Measurements from ENCODE around the gene TMOD4.
A peak's percentile ranks its signal among the peaks of the same experiment; 100 is the strongest.

The TMOD4 gene

GRCh38 chr1:151157067-151157531 is 18.7 kb downstream of the TMOD4 start:
- H3K27ac ChIP-seq (ENCODE audit: low read depth, low read length, severe bottlenecking), result no peak overlapping the region
- 95% methylated on average over 4 to 5 of the region's 6 CpGs for WGBS, 2 experiments (ENCODE audit: insufficient coverage in 2 of 2)
- no peaks in the 10 kb centered on the region for H3K9me3 ChIP-seq (ENCODE audit: control insufficient read depth, low read length)
- H3K36me3 ChIP-seq (ENCODE audit: control insufficient read depth, insufficient read depth, low read length), result peaks cover 29% of the 10 kb centered on the region
- H3K4me1 ChIP-seq (ENCODE audit: control insufficient read depth, insufficient read depth, low read length, poor library complexity, severe bottlenecking), result peaks cover 5% of the 10 kb centered on the region
- no peak overlapping the region for H3K4me3 ChIP-seq (ENCODE audit: extremely low read depth, insufficient read depth, low read length, poor library complexity, severe bottlenecking)

DNA sequence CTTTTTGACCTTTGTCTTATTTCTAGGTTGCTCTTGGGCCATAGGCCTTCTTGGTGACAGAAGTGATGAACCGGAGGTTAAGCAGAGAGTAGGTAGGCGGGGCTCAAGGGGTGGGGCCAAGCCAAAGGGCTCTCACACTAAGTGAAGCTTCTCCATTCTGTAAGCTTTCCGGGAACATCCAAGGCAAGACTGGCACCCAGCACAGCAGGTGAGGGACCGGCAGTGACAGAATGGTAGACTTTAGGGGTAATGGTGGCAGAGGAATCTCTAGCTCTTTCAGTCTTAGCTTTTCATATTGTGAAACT is 19.3 kb downstream of the TMOD4 start, which contains the start of gene TNFAIP8L2:
Gene TNFAIP8L2, plus strand, starts transcription at position 135 of the 305 bp plus-strand sequence. CDS start 2,049 bp downstream, outside the sequence.
- WGBS, 2 experiments (ENCODE audit: insufficient coverage in 2 of 2), result 67 to 88% methylated on average over 3 to 4 of the region's 4 CpGs
- Histone ChIP-seq H3K4me1 (ENCODE audit: control insufficient read depth, insufficient read depth, low read length, poor library complexity, severe bottlenecking) (peaks cover 5% of the 10 kb centered on the region), H3K36me3 (ENCODE audit: control insufficient read depth, insufficient read depth, low read length) (peaks cover 23% of the 10 kb centered on the region), H3K9me3 (ENCODE audit: control insufficient read depth, low read length) (no peaks in the 10 kb centered on the region), H3K4me3 (ENCODE audit: extremely low read depth, insufficient read depth, low read length, poor library complexity, severe bottlenecking) (no peak within 1 kb of the TSS), H3K27ac (ENCODE audit: low read depth, low read length, severe bottlenecking) (no peak within 1 kb of the TSS)

- WGBS, 2 experiments (ENCODE audit: insufficient coverage in 2 of 2), result no CpG with 5 or more reads among the region's 2 CpGs
- H3K9me3 ChIP-seq (ENCODE audit: control insufficient read depth, low read length), result no peaks in the 10 kb centered on the region
- peaks cover 20% of the 10 kb centered on the region for H3K4me1 ChIP-seq (ENCODE audit: control insufficient read depth, insufficient read depth, low read length, poor library complexity, severe bottlenecking)
- no peak overlapping the region for H3K4me3 ChIP-seq (ENCODE audit: extremely low read depth, insufficient read depth, low read length, poor library complexity, severe bottlenecking)
- no peaks in the 10 kb centered on the region for H3K36me3 ChIP-seq (ENCODE audit: control insufficient read depth, insufficient read depth, low read length)
- H3K27ac ChIP-seq (ENCODE audit: low read depth, low read length, severe bottlenecking), result no peak overlapping the region
Observed at GRCh38 chr1:151147665-151148064, 28.1 kb downstream of the TMOD4 start.

DNA sequence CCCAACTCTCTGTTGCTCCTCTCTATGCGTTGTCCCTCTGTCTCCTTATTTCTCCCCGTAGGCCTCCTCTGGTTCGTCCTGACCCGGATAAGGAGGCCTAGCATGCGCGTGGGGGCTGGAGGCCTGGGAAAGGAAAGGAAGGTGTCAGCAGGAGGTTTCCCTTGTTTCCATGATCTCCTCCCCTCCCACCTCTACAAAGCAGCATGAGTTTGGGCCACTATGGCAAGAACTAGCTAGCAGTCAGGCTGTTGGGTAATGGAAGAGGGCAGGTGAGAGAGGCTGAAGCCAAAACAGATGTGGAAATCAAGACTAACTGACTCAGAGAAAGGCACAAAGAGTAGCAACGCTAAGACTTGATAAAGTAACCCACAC is 28.7 kb downstream of the TMOD4 start:
- Histone ChIP-seq H3K4me1 (ENCODE audit: control insufficient read depth, insufficient read depth, low read length, poor library complexity, severe bottlenecking) (peaks cover 20% of the 10 kb centered on the region), H3K27ac (ENCODE audit: low read depth, low read length, severe bottlenecking) (peak overlapping the region; percentile 57), H3K9me3 (ENCODE audit: control insufficient read depth, low read length) (no peaks in the 10 kb centered on the region), H3K4me3 (ENCODE audit: extremely low read depth, insufficient read depth, low read length, poor library complexity, severe bottlenecking) (peak overlapping the region; percentile 68), H3K36me3 (ENCODE audit: control insufficient read depth, insufficient read depth, low read length) (peaks cover 5% of the 10 kb centered on the region)
- 14 to 40% methylated on average over 1 of the region's 7 CpGs for WGBS, 2 experiments (ENCODE audit: insufficient coverage in 2 of 2)

- peaks cover 20% of the 10 kb centered on the region for H3K4me1 ChIP-seq (ENCODE audit: control insufficient read depth, insufficient read depth, low read length, poor library complexity, severe bottlenecking)
- H3K9me3 ChIP-seq (ENCODE audit: control insufficient read depth, low read length), result no peaks in the 10 kb centered on the region
- peak within 1 kb of the TSS; percentile 57 for H3K27ac ChIP-seq (ENCODE audit: low read depth, low read length, severe bottlenecking)
- WGBS, 2 experiments (ENCODE audit: insufficient coverage in 2 of 2), result 0 to 1% methylated on average over 53 to 54 of the region's 61 CpGs
- peak within 1 kb of the TSS; percentile 68 for H3K4me3 ChIP-seq (ENCODE audit: extremely low read depth, insufficient read depth, low read length, poor library complexity, severe bottlenecking)
- peaks cover 7% of the 10 kb centered on the region for H3K36me3 ChIP-seq (ENCODE audit: control insufficient read depth, insufficient read depth, low read length)
Observed at GRCh38 chr1:151146412-151147131, 29.2 kb downstream of the TMOD4 start, which contains the start of gene SEMA6C. TSS of gene SEMA6C (minus strand) at chr1:151146631. CDS start at chr1:151142621, 4,010 bp downstream.

- peaks cover 7% of the 10 kb centered on the region for H3K36me3 ChIP-seq (ENCODE audit: control insufficient read depth, insufficient read depth, low read length)
- H3K27ac ChIP-seq (ENCODE audit: low read depth, low read length, severe bottlenecking), result no peak overlapping the region
- H3K4me1 ChIP-seq (ENCODE audit: control insufficient read depth, insufficient read depth, low read length, poor library complexity, severe bottlenecking), result peaks cover 20% of the 10 kb centered on the region
- 0% methylated on average over 19 to 26 of the region's 26 CpGs for WGBS, 2 experiments (ENCODE audit: insufficient coverage in 2 of 2)
- peak overlapping the region; percentile 68 for H3K4me3 ChIP-seq (ENCODE audit: extremely low read depth, insufficient read depth, low read length, poor library complexity, severe bottlenecking)
- H3K9me3 ChIP-seq (ENCODE audit: control insufficient read depth, low read length), result no peaks in the 10 kb centered on the region
Observed at GRCh38 chr1:151146072-151146411, 29.7 kb downstream of the TMOD4 start.

- peaks cover 7% of the 10 kb centered on the region for H3K36me3 ChIP-seq (ENCODE audit: control insufficient read depth, insufficient read depth, low read length)
- H3K27ac ChIP-seq (ENCODE audit: low read depth, low read length, severe bottlenecking), result no peak overlapping the region
- H3K4me1 ChIP-seq (ENCODE audit: control insufficient read depth, insufficient read depth, low read length, poor library complexity, severe bottlenecking), result peaks cover 20% of the 10 kb centered on the region
- WGBS, 2 experiments (ENCODE audit: insufficient coverage in 2 of 2), result 6% methylated on average over 36 of the region's 43 CpGs
- H3K9me3 ChIP-seq (ENCODE audit: control insufficient read depth, low read length), result no peaks in the 10 kb centered on the region
- H3K4me3 ChIP-seq (ENCODE audit: extremely low read depth, insufficient read depth, low read length, poor library complexity, severe bottlenecking), result peak overlapping the region; percentile 68
Observed at GRCh38 chr1:151145304-151146071, 30.3 kb downstream of the TMOD4 start.

DNA sequence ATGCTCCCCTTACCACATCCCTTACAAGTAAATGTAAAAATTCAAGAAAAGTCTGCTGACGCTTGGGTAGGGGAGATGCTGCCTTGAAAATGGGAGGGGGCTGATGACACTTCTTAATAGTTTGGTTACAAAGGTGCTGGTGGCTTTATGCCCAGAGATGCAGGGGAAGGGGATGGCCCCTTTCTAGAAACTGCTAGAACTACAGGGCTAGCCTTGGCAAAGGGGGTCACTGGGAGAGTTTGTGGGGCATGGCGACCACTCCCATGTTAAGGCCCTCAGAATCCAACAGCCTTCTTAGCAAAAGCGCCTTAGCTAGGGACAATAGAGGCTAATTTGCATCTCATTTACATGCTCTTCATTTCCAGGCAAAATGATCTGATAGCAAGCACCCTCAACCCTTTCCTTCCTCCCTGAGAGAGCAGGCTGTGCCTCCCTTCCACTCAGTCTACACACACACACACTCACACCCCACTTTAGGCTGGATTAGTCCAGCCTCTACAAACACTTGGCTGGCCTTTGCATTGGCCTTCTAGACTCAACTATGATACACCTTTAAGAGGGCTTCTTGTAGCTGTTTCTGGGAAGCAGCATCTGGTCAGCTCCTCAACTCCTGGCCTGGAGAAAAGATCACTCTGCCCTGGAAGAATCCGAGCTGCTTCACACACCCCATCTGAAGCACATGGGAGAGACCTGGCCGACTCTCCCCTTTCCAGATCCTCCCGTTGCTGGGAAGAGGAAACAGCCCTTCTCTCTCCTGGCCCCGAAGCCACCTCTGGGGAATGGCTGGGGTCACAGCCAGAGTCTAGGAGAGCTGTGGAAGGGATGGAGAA is 31.1 kb downstream of the TMOD4 start:
- 66 to 72% methylated on average over 3 to 5 of the region's 7 CpGs for WGBS, 2 experiments (ENCODE audit: insufficient coverage in 2 of 2)
- no peaks in the 10 kb centered on the region for H3K9me3 ChIP-seq (ENCODE audit: control insufficient read depth, low read length)
- peak overlapping the region; percentile 68 for H3K4me3 ChIP-seq (ENCODE audit: extremely low read depth, insufficient read depth, low read length, poor library complexity, severe bottlenecking)
- peaks cover 7% of the 10 kb centered on the region for H3K36me3 ChIP-seq (ENCODE audit: control insufficient read depth, insufficient read depth, low read length)
- peaks cover 20% of the 10 kb centered on the region for H3K4me1 ChIP-seq (ENCODE audit: control insufficient read depth, insufficient read depth, low read length, poor library complexity, severe bottlenecking)
- H3K27ac ChIP-seq (ENCODE audit: low read depth, low read length, severe bottlenecking), result no peak overlapping the region

DNA sequence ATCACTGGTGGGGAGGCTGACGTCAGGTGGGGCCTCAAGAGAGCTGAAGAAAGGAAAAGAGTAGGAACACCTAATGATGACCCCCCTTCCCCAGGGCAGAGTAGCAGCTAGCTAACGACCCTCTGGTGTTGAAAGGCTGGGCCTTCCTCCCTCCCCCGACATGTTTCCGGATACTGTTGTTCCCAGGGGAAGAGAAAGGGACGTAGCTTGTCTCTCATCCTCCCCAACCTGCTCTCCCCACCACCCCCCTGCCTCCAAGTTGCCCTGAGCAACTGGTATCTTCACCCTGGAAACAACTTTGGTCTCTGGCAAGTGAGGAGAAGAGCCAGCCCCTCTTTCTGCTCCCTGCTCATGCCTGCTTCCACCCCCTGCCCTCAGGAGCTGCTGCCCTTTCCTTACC is 31.8 kb downstream of the TMOD4 start:
- Histone ChIP-seq H3K4me3 (ENCODE audit: extremely low read depth, insufficient read depth, low read length, poor library complexity, severe bottlenecking) (no peak overlapping the region), H3K27ac (ENCODE audit: low read depth, low read length, severe bottlenecking) (no peak overlapping the region)
- WGBS, 2 experiments (ENCODE audit: insufficient coverage in 2 of 2), result no CpG with 5 or more reads among the region's 5 CpGs

GRCh38 chr1:151143057-151143435 is 32.7 kb downstream of the TMOD4 start:
- WGBS, 2 experiments (ENCODE audit: insufficient coverage in 2 of 2), result 50 to 60% methylated on average over 1 of the region's 7 CpGs
- H3K36me3 ChIP-seq (ENCODE audit: control insufficient read depth, insufficient read depth, low read length), result peaks cover 10% of the 10 kb centered on the region
- H3K9me3 ChIP-seq (ENCODE audit: control insufficient read depth, low read length), result no peaks in the 10 kb centered on the region
- peaks cover 20% of the 10 kb centered on the region for H3K4me1 ChIP-seq (ENCODE audit: control insufficient read depth, insufficient read depth, low read length, poor library complexity, severe bottlenecking)
- H3K4me3 ChIP-seq (ENCODE audit: extremely low read depth, insufficient read depth, low read length, poor library complexity, severe bottlenecking), result no peak overlapping the region
- no peak overlapping the region for H3K27ac ChIP-seq (ENCODE audit: low read depth, low read length, severe bottlenecking)

More for the DNA sequence above, 31.8 kb downstream of the TMOD4 start:
- Histone ChIP-seq H3K36me3 (ENCODE audit: control insufficient read depth, insufficient read depth, low read length) (peaks cover 10% of the 10 kb centered on the region), H3K4me1 (ENCODE audit: control insufficient read depth, insufficient read depth, low read length, poor library complexity, severe bottlenecking) (peaks cover 20% of the 10 kb centered on the region), H3K9me3 (ENCODE audit: control insufficient read depth, low read length) (no peaks in the 10 kb centered on the region)
